DND-41 (cell line): ENCODE data around the gene SIDT2.

ENCODE experiments used
- ATAC-seq: fragments of 200-7000 bp; cut with Tn5 transposase; 3 replicates; pipeline ENCODE4 v1.9.1; 2021; ENCODE audit warnings: low read depth; ENCODE audit not compliant: insufficient read depth
- DNase-seq: peaks from one replicate; pipeline ENCODE4 v3.0.0-alpha.2; 2020
- H2AFZ ChIP-seq: 2 replicates; pipeline ENCODE4 v1.6.0; 2012; ENCODE audit warnings: low read depth, low read length
- H3K27ac ChIP-seq: 2 replicates; pipeline ENCODE4 v1.5.1; 2012; ENCODE audit warnings: low read length, inconsistent platforms
- H3K27me3 ChIP-seq: fragments of 200-600 bp; sonication (generic); 2 replicates; pipeline ENCODE4 v1.6.0; 2012; ENCODE audit warnings: low read length, mild to moderate bottlenecking, inconsistent platforms; ENCODE audit not compliant: insufficient read depth, poor library complexity
- H3K36me3 ChIP-seq: 2 replicates; pipeline ENCODE4 v1.5.1; 2012; ENCODE audit warnings: low read length, inconsistent platforms; ENCODE audit not compliant: insufficient read depth
- H3K4me1 ChIP-seq: 2 replicates; pipeline ENCODE4 v1.5.1; 2012; ENCODE audit warnings: mild to moderate bottlenecking, low read length; ENCODE audit not compliant: insufficient read depth
- H3K4me2 ChIP-seq: 2 replicates; pipeline ENCODE4 v1.6.0; 2012; ENCODE audit warnings: mild to moderate bottlenecking, moderate library complexity, low read length, inconsistent platforms; ENCODE audit not compliant: insufficient read depth
- H3K4me3 ChIP-seq, 2 experiments: fragments of 200-600 bp in 1 of 2; shearing (Covaris generic) in 1 of 2; 2 replicates each; pipeline ENCODE4 v1.5.1; 2012 to 2016; ENCODE audit warnings: inconsistent platforms in 2 of 2, low read length in 2 of 2, mild to moderate bottlenecking in 2 of 2, low read depth in 1 of 2, moderate library complexity in 1 of 2
- H3K79me2 ChIP-seq: 2 replicates; pipeline ENCODE4 v1.6.0; 2012; ENCODE audit warnings: low read length, inconsistent platforms; ENCODE audit not compliant: insufficient read depth
- H3K9ac ChIP-seq: 2 replicates; pipeline ENCODE4 v1.6.0; 2012; ENCODE audit warnings: low read depth, mild to moderate bottlenecking, inconsistent platforms, low read length, moderate library complexity
- H3K9me3 ChIP-seq: 2 replicates; pipeline ENCODE4 v1.5.1; 2012; ENCODE audit warnings: low read length, moderate library complexity, mild to moderate bottlenecking, inconsistent platforms; ENCODE audit not compliant: insufficient read depth, severe bottlenecking
- H4K20me1 ChIP-seq: 2 replicates; pipeline ENCODE4 v1.6.0; 2012; ENCODE audit warnings: low read length; ENCODE audit not compliant: insufficient read depth
- CTCF ChIP-seq: IDR thresholded peaks from 2 replicates; pipeline ENCODE4 v1.5.1; 2012; ENCODE audit warnings: borderline replicate concordance, low read length, moderate library complexity, mild to moderate bottlenecking; ENCODE audit not compliant: poor library complexity, severe bottlenecking; ENCODE audit errors: extremely low read depth
- EZH2 ChIP-seq: IDR thresholded peaks from 3 replicates; pipeline ENCODE4 v1.6.1; 2012; ENCODE audit warnings: borderline replicate concordance, low read depth, mild to moderate bottlenecking, moderate library complexity, low read length, inconsistent platforms; ENCODE audit not compliant: severe bottlenecking

SIDT2 gene

GRCh38 chr11:117191680-117192400 is 13.3 kb downstream of the SIDT2 start:
- H3K27me3 ChIP-seq, result no peaks in the 10 kb centered on the region
- no peaks in the 10 kb centered on the region for H3K9me3 ChIP-seq
- no peaks in the 10 kb centered on the region for H4K20me1 ChIP-seq
- no peak overlapping the region for H3K9ac ChIP-seq
- no peak for DNase-seq
- H3K4me3 ChIP-seq, result no peak overlapping the region
- no peaks in the 10 kb centered on the region for H3K79me2 ChIP-seq
- ATAC-seq, result no peak
- no peaks in the 10 kb centered on the region for H3K4me1 ChIP-seq
- peaks cover 22% of the 10 kb centered on the region; the same call in 1 of the 2 replicates for H3K36me3 ChIP-seq
- no peak overlapping the region for H2AFZ ChIP-seq
- no peak overlapping the region for H3K27ac ChIP-seq
- TF ChIP-seq EZH2 (no peak), CTCF (no peak)
- no peak overlapping the region for H3K4me2 ChIP-seq

GRCh38 chr11:117192401-117192875 is 13.9 kb downstream of the SIDT2 start:
- no peak for ATAC-seq
- H3K4me1 ChIP-seq, result no peaks in the 10 kb centered on the region
- no peak overlapping the region for H3K27ac ChIP-seq
- no peaks in the 10 kb centered on the region for H4K20me1 ChIP-seq
- peaks cover 22% of the 10 kb centered on the region; the same call in 1 of the 2 replicates for H3K36me3 ChIP-seq
- H3K9me3 ChIP-seq, result no peaks in the 10 kb centered on the region
- H3K4me2 ChIP-seq, result no peak overlapping the region
- H2AFZ ChIP-seq, result no peak overlapping the region
- H3K4me3 ChIP-seq, result no peak overlapping the region
- no peak overlapping the region for H3K9ac ChIP-seq
- H3K27me3 ChIP-seq, result no peaks in the 10 kb centered on the region
- TF ChIP-seq CTCF (no peak), EZH2 (no peak)
- DNase-seq, result no peak
- no peaks in the 10 kb centered on the region for H3K79me2 ChIP-seq

- ATAC-seq (no peak), DNase-seq (no peak)
- Histone ChIP-seq H2AFZ (no peak overlapping the region), H3K4me3 (no peak overlapping the region), H3K79me2 (no peaks in the 10 kb centered on the region), H3K9ac (no peak overlapping the region), H3K4me2 (no peak overlapping the region), H3K9me3 (no peaks in the 10 kb centered on the region), H3K27me3 (no peaks in the 10 kb centered on the region), H3K27ac (no peak overlapping the region), H4K20me1 (no peaks in the 10 kb centered on the region), H3K4me1 (no peaks in the 10 kb centered on the region), H3K36me3 (peaks cover 22% of the 10 kb centered on the region; the same call in 1 of the 2 replicates)
- TF ChIP-seq EZH2 (no peak), CTCF (no peak)
These were observed 14.8 kb downstream of the SIDT2 start for GRCh38 chr11:117193130-117194020.
